ENCODE measurements around the gene S100A16.
"Not testable (repeated sequence)": the region's sequence is repeated elsewhere in the genome, so short reads cannot be mapped to it uniquely, and the experiment has no call there.

The S100A16 gene

GRCh38 chr1:153597206-153597605 is 15.7 kb downstream of the S100A16 start:
- FAIRE-seq (no peak), DNase-seq (ENCODE audit: extremely low spot score, insufficient read length, low read depth) (no peak)

GRCh38 chr1:153592748-153593147 is 20.2 kb downstream of the S100A16 start:
- DNase-seq (ENCODE audit: extremely low spot score, insufficient read length, low read depth) (no peak), FAIRE-seq (no peak)

- no peak for DNase-seq (ENCODE audit: extremely low spot score, insufficient read length, low read depth)
- FAIRE-seq, result no peak
Observed at GRCh38 chr1:153588482-153588881, 24.5 kb downstream of the S100A16 start.

GRCh38 chr1:153588033-153588432 is 24.9 kb downstream of the S100A16 start:
- DNase-seq (ENCODE audit: extremely low spot score, insufficient read length, low read depth); FAIRE-seq: not testable (repeated sequence)

GRCh38 chr1:153587314-153587713 is 25.6 kb downstream of the S100A16 start:
- FAIRE-seq (no peak), DNase-seq (ENCODE audit: extremely low spot score, insufficient read length, low read depth) (no peak)

GRCh38 chr1:153586347-153586746 is 26.6 kb downstream of the S100A16 start:
- FAIRE-seq, result no peak
- DNase-seq (ENCODE audit: extremely low spot score, insufficient read length, low read depth), result no peak

- no peak for FAIRE-seq
Observed at GRCh38 chr1:153585006-153585405, 27.9 kb downstream of the S100A16 start.

GRCh38 chr1:153583976-153584375 is 29.0 kb downstream of the S100A16 start:
- DNase-seq (ENCODE audit: extremely low spot score, insufficient read length, low read depth), result no peak
- no peak for FAIRE-seq

More at GRCh38 chr1:153585006-153585405, 27.9 kb downstream of the S100A16 start:
- no peak for DNase-seq (ENCODE audit: extremely low spot score, insufficient read length, low read depth)

GRCh38 chr1:153583514-153583913 is 29.4 kb downstream of the S100A16 start:
- not testable (repeated sequence) for DNase-seq (ENCODE audit: extremely low spot score, insufficient read length, low read depth); FAIRE-seq

- not testable (repeated sequence) for FAIRE-seq; DNase-seq (ENCODE audit: extremely low spot score, insufficient read length, low read depth)
Observed at GRCh38 chr1:153582836-153583235, 30.1 kb downstream of the S100A16 start.

- FAIRE-seq, result no peak
- DNase-seq (ENCODE audit: extremely low spot score, insufficient read length, low read depth), result no peak
Observed at GRCh38 chr1:153578936-153579335, 34.0 kb downstream of the S100A16 start.

- FAIRE-seq, result no peak
- no peak for DNase-seq (ENCODE audit: extremely low spot score, insufficient read length, low read depth)
Observed at GRCh38 chr1:153578490-153578889, 34.4 kb downstream of the S100A16 start.

- DNase-seq (ENCODE audit: extremely low spot score, insufficient read length, low read depth) (no peak), FAIRE-seq (no peak)
Observed at GRCh38 chr1:153577624-153578051, 35.3 kb downstream of the S100A16 start.

GRCh38 chr1:153577138-153577537 is 35.8 kb downstream of the S100A16 start:
- no peak for DNase-seq (ENCODE audit: extremely low spot score, insufficient read length, low read depth)
- FAIRE-seq, result no peak

- FAIRE-seq; DNase-seq (ENCODE audit: extremely low spot score, insufficient read length, low read depth): not testable (repeated sequence)
Observed at GRCh38 chr1:153575497-153575896, 37.4 kb downstream of the S100A16 start.

- FAIRE-seq; DNase-seq (ENCODE audit: extremely low spot score, insufficient read length, low read depth): not testable (repeated sequence)
Observed at GRCh38 chr1:153575081-153575491, 37.9 kb downstream of the S100A16 start.

- DNase-seq (ENCODE audit: extremely low spot score, insufficient read length, low read depth) (no peak), FAIRE-seq (no peak)
Observed at GRCh38 chr1:153573351-153573750, 39.6 kb downstream of the S100A16 start.

GRCh38 chr1:153572569-153573015 is 40.3 kb downstream of the S100A16 start:
- FAIRE-seq, result peak; percentile 29
- DNase-seq (ENCODE audit: extremely low spot score, insufficient read length, low read depth), result no peak

GRCh38 chr1:153571706-153572105 is 41.2 kb downstream of the S100A16 start:
- DNase-seq (ENCODE audit: extremely low spot score, insufficient read length, low read depth) (no peak), FAIRE-seq (no peak)

GRCh38 chr1:153570874-153571273 is 42.1 kb downstream of the S100A16 start:
- FAIRE-seq (no peak), DNase-seq (ENCODE audit: extremely low spot score, insufficient read length, low read depth) (no peak)

GRCh38 chr1:153569465-153569864 is 43.5 kb downstream of the S100A16 start:
- FAIRE-seq, result no peak
- no peak for DNase-seq (ENCODE audit: extremely low spot score, insufficient read length, low read depth)

GRCh38 chr1:153568367-153569099 is 44.4 kb downstream of the S100A16 start:
- FAIRE-seq (peak; percentile 67), DNase-seq (ENCODE audit: extremely low spot score, insufficient read length, low read depth) (peak; percentile 74)

Data from GM18507 (cell line).